HG03439 (cell line): ENCODE data around the gene HAPLN3.

Experiments
- ATAC-seq: cut with Tn5 transposase; IDR thresholded peaks from one replicate; pipeline ENCODE4 v1.9.1; 2021; ENCODE audit warnings: mild to moderate bottlenecking, moderate library complexity; ENCODE audit not compliant: unreplicated experiment

HAPLN3 gene

GRCh38 chr15:88912500-88912921, 17.2 kb upstream of the HAPLN3 start:
- no peak for ATAC-seq

GRCh38 chr15:88911766-88912118, 16.4 kb upstream of the HAPLN3 start:
- no peak for ATAC-seq

DNA sequence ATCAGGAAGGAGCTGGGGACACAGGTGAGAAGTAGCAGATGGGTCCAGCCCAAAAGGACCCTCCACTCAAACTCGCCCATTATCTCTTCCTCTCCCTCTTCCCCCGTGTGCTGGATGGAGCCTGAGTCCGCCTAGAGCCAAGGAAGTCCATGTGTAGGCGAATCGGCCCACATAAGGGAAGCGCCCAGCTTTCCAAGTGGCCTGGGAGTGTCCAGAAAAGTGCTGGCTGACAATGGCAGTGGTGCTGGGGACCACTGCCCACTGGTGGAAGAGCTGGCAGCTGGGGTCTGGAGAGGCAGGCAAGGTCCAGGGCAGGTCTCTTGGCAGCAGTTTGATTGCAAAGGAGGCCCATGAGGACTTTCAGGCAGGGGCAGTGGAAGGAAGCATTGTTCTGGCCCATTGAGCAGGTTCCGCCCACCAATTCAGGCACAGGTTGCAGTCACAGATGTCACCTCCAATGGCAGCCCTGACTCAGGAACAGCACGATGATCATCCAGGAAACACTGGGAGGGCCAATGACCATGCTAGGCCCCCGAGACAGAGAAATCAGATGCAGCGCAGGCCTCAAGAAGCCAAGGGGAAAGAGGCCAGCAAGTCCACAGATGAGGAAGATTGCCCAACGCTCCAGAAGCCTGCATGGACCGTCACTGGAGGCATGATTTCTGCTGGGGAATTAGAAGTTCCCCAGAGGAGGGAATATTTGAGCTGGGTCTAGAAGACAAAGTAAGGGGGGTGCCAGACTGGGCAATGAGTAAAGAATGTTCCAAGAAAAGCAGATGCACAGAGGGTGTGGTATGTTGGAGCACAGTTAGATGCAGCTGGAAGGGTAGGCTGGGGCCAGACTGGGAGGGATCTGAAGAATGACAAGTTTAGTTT, 14.8 kb upstream of the HAPLN3 start:
- ATAC-seq, result no peak

DNA sequence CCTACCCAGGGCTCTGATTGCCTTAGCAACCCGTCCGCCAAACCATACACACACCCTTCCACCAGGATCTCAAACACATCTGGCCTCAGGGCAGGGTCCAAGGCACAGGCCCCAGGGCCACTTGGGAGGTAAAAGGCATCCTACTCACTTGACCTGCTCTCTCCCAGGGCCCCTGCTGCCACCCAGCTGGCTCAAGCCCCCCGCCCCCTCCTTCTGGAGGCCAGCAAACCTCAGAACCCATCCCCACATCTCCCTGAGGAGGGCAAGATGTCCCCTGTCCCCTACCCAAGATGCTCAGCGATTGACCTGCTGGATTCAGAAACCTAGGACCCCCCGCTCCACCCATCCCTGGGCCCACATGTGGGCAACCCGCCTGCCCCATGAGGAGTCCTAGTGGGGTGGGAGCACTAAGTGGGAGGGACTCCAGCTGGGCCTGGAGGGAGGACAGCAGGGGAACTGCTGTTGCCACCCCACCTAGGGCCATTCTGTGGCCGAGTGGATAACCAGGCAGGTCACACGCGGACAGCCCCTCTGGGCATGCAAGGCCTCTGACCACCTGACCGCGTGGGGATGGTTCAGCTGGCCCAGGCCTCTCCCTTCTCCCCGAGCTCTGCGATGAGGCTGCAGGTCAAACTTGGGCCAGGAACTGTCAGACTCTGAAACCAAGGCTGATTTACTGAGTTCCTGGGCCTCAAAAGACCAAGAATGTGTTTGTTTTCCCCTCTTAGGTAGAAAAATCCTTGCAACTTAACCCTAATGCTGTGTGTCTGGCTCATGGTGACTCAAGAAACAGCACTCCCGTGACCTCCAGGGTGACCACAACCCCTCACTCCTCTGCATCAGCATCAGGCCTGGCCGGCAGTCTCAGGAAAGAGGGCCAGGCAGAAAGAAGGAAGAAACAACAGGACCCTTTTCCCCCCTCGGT, 13.6 kb upstream of the HAPLN3 start:
- ATAC-seq, result no peak

GRCh38 chr15:88908123-88908522, 12.8 kb upstream of the HAPLN3 start:
- ATAC-seq, result no peak

DNA sequence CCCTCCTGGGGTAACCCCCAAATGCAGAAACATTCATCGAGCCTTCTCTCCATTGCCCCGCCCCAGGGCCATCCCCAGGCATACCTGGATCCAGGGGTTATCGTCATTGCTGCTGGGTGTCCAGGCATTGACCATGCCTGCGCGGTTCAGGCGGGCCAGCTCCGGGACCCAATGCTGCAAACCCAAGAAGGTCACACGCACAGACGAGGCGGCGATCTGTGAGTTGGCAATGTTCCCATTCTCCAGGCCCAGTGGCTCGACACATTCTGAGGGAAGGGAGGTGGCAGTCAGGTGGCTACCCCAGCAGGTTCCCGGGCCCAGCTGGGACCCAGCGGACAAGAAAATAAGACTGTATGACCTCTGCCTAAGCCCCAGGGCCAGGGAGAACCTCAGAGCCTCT, 11.8 kb upstream of the HAPLN3 start:
- ATAC-seq, result no peak

- no peak for ATAC-seq
Observed at GRCh38 chr15:88906551-88906950, 11.2 kb upstream of the HAPLN3 start.

DNA sequence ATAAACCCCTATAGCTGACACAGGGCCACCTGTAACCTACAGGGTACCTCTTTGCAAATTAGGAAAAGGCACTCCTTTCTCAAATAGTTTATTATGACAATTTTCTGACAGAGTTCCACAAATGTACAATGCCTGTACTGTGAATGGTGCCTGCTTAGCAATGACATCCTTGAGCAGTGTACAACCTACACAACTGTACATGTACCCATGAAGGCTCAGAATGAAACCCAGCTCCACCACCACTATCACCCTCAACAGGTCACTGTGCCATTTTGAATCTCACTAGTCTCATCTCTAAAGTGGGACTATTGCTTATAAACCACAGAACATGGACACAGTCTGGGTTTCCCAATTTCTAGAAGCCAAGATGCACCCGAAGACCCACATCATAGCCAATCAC, 10.8 kb upstream of the HAPLN3 start:
- ATAC-seq, result no peak

- ATAC-seq, result no peak
Observed at GRCh38 chr15:88905576-88905975, 10.2 kb upstream of the HAPLN3 start.

- ATAC-seq, result peak; percentile 69
Observed at GRCh38 chr15:88904624-88905327, 9.4 kb upstream of the HAPLN3 start.

DNA sequence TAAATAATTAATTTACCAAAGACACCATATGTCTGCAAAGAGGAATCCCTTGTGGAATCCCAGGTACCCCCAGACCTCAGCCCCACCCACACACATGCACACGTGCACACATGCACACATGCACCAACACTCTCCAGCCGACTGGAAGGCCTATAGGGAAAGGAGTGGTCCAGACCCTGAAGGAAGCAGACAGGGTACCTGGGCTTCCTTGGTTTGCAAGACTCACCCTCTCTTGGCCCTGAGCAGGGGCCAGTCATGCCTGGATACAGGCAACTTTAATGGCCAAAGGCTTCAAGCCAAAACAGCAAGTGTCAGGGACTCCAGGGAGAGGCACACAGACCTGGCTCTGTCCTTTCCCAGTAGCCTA, 8.9 kb upstream of the HAPLN3 start:
- no peak for ATAC-seq

- no peak for ATAC-seq
Observed at GRCh38 chr15:88902846-88903245, 7.5 kb upstream of the HAPLN3 start.

GRCh38 chr15:88902221-88902835, 7.0 kb upstream of the HAPLN3 start:
- ATAC-seq, result no peak

DNA sequence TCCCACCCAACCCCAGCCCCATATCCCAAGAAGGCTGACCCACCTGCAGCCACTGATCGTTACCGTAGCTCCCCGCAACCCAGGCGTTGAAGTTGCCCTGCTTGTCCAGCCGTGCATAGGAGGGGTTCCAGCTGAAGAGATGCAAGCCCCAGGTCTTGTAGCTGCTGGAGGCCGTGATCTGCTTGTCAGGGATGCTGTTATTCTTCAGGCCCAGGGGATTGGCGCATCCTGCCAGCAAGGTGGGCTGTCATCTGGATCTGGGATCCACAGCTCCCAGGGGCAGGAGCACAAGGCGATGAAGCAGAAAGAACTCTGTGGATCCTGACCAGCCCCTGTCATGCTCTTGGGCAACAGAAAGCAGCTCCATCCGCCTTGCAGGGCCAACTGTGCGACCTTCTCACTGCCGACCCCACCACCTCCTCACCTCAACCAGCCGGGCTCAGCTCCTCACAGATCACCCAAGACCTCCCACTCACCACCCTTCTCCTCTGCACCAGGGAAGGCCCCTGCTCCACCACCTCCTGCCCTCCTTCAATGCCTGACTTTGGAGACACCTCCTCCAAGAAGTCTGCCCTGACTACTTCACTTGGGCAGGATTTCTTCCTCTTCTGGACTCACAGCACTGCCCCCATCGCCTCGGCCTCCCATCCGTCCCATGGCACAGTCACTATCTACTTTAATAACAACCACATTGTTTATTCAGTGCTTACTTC, 6.3 kb upstream of the HAPLN3 start:
- no peak for ATAC-seq

DNA sequence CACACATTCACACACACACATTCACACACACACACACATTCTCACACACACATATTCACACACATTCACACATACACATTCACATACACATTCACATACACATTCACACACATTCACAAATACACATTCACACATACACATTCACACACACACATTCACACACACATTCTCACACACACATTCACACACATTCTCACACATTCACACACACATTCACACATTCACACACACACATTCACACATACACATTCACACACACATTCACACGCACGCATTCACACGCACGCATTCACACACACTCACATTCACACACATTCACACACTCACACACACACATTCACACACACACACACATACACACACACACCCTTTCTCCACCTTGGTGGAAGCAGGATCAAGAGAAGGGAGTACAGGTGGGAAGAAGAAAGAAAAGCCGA, 5.7 kb upstream of the HAPLN3 start:
- ATAC-seq, result no peak

GRCh38 chr15:88900309-88900981, 5.1 kb upstream of the HAPLN3 start:
- no peak for ATAC-seq

GRCh38 chr15:88899251-88899650, 3.9 kb upstream of the HAPLN3 start:
- no peak for ATAC-seq

DNA sequence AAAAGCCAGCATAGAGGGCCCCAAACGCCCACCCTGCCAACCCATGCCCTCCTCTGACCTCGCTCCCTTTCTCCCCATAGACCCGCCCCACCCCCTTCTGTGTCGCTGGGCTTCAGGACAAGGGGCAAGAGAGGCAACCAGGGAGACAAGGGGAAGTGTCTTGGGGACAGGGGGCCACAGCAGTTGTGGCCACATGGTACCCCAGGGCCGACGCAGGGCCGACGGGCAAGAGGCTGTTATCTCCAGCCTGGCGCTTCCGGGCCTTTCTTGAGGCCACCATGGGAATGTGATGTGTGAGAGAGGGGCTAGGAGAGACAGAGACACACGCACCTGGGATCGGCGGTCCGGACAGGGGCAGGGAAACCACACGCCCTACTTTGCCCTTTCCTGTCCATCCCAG, 3.4 kb upstream of the HAPLN3 start:
- no peak for ATAC-seq

- peak; percentile 70 for ATAC-seq
Observed at GRCh38 chr15:88897456-88898194, 2.3 kb upstream of the HAPLN3 start.
